Lung microvascular endothelial cell (primary cell): ENCODE measurements around the gene NXPH3. TPM values are rescaled to one million over a fixed set of nuclear protein-coding genes. Genes with fewer than 3 reads are reported as not detected.
A peak's percentile ranks its signal among the peaks of the same experiment; 100 is the strongest.

Experiments used
- DNase-seq, 2 donors: peaks; one replicate each; pipeline versions ENCODE4 v3.0.0 to v3.0.0-alpha.2; 2010; ENCODE audit warnings: low read depth in 2 of 2
- total RNA-seq: library from RNA; depleted of rRNA; stranded (reverse); fragments of >200 nt; gene quantifications from 2 replicates; pipeline ENCODE4 v1.2.1, GENCODE V29; 2014

NXPH3 gene
- total RNA-seq, 1 donor from 2014 or later, result 3.0 TPM

DNA sequence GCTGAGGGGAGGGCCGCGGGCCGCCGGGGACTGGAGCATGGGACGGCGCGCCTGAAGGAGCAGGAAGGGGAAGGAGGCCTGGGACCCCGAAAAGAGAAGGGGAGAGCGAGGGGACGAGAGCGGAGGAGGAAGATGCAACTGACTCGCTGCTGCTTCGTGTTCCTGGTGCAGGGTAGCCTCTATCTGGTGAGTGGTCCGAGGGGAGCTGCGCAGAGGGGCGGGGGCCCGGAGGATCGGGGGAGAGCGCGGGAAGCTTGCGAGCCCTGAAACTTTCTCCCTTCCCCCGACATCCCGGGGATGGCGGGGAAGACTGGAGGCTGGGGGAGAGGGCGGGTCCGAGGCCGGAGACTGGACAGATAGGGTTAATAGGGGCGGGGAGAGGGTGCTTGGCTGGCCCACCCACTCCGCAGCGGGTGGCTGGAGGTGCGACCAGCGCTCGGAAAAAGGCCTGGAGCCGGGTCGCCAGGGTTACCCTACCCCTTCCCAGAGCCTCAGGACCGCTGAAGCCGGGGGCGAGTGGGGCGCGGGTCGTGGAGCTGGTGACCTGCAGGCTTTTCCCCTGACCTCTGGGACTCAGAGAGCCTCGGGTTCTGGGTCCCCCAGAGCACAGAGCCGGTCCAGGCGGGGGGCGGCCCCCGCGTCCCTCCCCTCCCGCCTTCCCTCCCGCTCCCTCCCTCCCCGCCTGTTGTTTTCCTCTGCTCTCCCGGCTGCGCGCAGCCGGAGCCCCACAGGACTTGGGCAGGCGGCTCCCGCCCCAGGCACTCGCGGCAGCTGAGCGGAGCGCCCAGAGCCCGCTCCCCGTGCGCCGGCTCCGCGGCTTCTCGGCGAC is 631 bp downstream of the NXPH3 start:
- DNase-seq, result peak; percentile 52 to 65

- DNase-seq, result no peak
Measured at GRCh38 chr17:49576917-49577649, 1.4 kb downstream of the NXPH3 start.

- no peak for DNase-seq
Measured at GRCh38 chr17:49577650-49577934, 1.9 kb downstream of the NXPH3 start.

DNA sequence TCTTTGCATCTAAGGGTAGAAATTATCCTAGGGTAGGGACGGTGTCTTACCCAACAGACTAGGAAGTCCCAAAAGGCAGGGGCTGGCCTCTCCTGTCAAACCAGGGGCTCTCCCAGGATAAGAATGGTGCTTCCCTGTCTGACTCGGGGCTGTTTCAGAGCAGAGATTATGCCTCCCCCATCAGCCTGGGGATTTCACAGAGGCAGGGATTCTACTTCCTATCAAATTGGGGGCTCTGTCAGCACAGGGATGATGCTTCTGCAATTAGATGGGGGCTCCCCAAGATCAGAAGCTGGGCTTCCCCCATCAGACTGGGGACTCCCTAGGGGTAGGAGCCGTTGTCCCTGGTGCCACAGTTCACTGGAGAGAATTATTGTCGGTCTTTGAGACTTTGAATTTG is 2.3 kb downstream of the NXPH3 start:
- no peak for DNase-seq

DNA sequence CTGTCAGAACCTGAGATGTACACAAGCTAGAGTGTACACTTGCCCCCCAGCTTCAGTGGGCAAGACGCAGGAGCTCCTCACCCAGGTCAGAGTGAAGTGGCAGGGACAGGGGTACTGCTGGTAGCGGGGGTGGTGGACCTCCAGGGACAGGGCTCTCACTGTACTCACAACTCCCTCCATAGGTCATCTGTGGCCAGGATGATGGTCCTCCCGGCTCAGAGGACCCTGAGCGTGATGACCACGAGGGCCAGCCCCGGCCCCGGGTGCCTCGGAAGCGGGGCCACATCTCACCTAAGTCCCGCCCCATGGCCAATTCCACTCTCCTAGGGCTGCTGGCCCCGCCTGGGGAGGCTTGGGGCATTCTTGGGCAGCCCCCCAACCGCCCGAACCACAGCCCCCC is 2.7 kb downstream of the NXPH3 start:
- DNase-seq, result no peak

DNA sequence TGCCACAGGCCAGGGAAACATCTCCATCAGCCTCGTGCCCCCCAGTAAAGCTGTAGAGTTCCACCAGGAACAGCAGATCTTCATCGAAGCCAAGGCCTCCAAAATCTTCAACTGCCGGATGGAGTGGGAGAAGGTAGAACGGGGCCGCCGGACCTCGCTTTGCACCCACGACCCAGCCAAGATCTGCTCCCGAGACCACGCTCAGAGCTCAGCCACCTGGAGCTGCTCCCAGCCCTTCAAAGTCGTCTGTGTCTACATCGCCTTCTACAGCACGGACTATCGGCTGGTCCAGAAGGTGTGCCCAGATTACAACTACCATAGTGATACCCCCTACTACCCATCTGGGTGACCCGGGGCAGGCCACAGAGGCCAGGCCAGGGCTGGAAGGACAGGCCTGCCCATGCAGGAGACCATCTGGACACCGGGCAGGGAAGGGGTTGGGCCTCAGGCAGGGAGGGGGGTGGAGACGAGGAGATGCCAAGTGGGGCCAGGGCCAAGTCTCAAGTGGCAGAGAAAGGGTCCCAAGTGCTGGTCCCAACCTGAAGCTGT is 3.4 kb downstream of the NXPH3 start:
- DNase-seq, result no peak

DNA sequence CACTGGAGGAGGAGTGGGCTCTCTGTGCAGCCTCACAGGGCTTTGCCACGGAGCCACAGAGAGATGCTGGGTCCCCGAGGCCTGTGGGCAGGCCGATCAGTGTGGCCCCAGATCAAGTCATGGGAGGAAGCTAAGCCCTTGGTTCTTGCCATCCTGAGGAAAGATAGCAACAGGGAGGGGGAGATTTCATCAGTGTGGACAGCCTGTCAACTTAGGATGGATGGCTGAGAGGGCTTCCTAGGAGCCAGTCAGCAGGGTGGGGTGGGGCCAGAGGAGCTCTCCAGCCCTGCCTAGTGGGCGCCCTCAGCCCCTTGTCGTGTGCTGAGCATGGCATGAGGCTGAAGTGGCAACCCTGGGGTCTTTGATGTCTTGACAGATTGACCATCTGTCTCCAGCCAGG is 3.9 kb downstream of the NXPH3 start:
- DNase-seq, result no peak

GRCh38 chr17:49580055-49580721 is 4.5 kb downstream of the NXPH3 start:
- no peak for DNase-seq

GRCh38 chr17:49580981-49581647 is 5.4 kb downstream of the NXPH3 start:
- no peak for DNase-seq

DNA sequence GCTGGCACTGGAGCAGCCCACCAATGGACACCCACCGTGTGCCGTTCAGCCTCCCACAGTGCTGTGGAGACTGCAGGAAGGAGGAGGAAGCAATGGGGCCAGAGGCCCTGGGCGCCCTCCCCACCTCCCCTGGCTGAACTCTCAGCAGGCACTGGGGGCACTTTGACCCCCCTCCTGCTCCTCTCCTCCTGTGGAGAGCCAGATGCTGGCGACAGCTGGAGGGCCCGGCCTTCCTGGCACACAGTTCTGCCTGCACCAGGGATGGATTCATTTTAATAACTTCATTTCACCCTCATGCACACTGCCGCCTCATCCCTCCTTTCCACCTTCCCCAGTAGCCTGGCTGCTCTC is 6.0 kb downstream of the NXPH3 start:
- no peak for DNase-seq

- DNase-seq, result no peak
Measured at GRCh38 chr17:49582055-49582722, 6.5 kb downstream of the NXPH3 start.

DNA sequence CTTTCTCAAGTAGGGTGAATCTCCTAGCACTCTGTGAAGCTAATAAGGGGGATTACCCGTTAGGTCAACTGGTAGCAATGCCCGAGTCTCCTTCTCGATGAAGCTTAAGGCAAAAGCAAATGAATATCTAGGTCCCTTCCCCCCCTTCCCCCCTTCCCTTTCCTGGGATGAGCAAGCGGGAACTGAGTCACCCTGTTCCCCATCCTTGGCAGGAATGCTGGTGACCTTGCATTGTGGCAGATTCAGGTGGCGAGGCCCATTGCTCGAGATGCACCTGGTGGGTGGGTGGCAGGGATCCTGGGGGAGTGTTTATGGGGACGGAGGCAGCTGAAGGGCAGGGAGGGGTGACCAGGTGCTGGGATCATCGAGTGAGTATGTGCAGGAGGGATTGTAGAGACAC is 7.1 kb downstream of the NXPH3 start:
- peak in 1 of 2 donors; percentile 70 for DNase-seq

GRCh38 chr17:49583226-49583625 is 7.6 kb downstream of the NXPH3 start:
- no peak for DNase-seq

GRCh38 chr17:49583889-49584288 is 8.2 kb downstream of the NXPH3 start:
- no peak for DNase-seq

- DNase-seq, result no peak
Measured at GRCh38 chr17:49585422-49586027, 9.9 kb downstream of the NXPH3 start.

GRCh38 chr17:49587366-49588073 is 11.8 kb downstream of the NXPH3 start:
- no peak for DNase-seq

GRCh38 chr17:49588312-49588711 is 12.6 kb downstream of the NXPH3 start:
- DNase-seq, result no peak

DNA sequence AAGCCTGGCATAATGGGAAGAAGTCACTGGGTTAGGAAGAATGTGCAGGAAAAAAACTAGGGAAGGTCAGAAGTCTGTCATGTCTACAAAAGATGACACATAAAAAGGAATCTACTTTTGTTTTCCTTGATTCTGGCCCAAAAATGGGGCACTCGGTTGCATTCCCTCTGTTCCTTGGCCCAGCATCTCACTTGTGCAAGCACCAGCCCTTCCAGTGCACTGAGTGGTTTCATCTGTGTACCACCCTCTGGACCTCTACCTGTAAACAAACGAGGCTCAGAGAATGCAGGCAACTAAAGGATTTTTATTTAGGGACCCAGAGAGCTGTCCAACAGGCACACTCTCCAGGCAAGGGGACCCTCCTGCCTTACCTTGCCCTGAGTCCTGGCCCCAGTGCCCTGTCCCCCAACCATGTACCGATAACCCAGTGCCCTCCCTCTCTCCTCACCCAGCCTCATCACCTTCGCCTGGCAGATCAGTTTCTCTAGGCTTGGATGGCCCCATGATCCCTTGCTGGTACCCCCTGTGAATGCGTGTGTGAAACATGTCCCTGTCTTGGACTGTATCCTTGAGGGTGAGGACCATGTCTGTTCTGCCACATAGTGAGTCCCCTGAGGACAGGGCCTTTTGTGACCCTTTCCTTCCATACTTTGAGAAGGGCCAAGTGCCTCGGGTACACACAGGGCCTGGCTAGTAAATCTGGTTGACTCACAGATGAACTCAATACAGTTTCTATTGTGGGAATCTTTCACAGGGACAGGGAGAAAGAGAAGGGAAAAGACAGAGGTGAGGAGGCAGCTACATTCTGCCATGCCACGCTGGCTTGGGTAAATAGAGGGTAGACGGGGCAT is 13.3 kb downstream of the NXPH3 start:
- DNase-seq, result no peak

DNA sequence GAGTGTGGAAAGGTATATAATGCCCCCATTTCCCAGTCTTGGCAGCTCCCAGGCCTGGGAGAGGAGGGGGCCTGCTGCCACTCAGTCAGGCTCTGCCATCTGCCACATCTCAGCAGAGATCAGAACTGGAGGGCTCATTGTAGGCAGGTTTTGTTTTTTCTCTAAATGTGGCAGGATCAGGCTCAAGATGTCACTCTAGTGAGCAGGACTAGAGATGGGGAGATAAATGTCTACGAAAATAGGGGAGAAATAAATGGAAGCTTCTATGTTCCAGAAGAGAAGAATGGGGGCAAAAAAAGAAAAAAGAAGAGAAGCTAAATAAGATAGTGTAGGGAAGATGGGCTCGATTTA is 13.9 kb downstream of the NXPH3 start:
- no peak for DNase-seq
